CD4-positive, alpha-beta T cell treated with Interleukin-15 for 1 hour (primary cell): ENCODE results near the gene ACAD10.
"Not testable (repeated sequence)": the region's sequence is repeated elsewhere in the genome, so short reads cannot be mapped to it uniquely, and the experiment has no call there.

Source experiments
- DNase-seq: peaks from one replicate; pipeline ENCODE4 v3.0.0-alpha.2; 2020

Gene ACAD10

GRCh38 chr12:111687952-111688351, 2.1 kb downstream of the ACAD10 start:
- no peak for DNase-seq

- DNase-seq: no peak
Observed at GRCh38 chr12:111691262-111691661, 5.4 kb downstream of the ACAD10 start.

DNA sequence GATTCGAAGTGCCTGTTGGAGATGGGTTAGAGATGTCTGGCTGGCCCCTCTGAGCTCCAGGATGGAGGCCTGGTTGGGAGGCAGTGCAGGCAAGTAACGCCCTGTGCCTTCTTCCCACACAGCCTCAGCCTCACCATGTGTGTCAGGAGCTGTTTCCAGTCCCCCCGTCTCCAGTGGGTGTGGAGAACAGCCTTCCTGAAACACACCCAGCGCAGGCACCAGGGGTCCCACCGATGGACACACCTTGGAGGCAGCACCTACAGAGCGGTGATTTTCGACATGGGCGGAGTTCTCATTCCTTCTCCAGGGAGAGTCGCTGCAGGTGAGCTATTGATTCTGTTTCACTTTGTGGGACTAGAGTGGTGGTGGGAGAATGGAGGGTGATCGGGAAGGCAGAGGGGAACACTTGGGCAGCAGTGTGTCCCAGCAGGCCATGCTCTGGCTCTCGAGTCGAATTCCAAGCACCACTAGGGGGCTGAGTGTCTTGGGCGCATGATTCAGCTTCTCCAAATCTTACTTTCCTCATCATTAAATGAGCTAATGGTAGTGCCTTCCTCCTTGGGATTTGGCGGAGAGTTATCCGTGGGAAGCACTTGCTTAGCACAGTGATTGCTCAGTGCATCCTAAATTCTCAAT, 6.8 kb downstream of the ACAD10 start:
- DNase-seq: no peak

DNA sequence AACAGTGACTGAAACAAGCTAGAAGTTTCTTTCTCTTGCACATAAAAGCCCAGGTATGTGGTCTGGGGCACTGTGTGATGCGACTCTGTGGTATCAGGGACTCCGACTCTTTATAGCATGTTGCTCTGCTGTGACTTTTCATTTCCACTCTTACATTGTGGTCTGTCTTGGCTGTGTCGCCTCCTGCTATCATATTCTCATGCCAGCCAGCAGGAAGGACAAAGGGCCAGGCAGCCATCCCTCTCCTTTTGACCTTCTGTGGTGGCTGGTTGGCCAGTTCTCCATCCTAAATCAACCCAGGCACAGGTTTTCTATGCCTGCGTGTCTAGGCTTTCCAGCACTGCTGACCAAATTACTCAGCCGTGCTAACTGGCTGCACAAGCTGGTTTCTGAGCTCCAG, 8.0 kb downstream of the ACAD10 start:
- DNase-seq: no peak

- no peak for DNase-seq
Observed at GRCh38 chr12:111699962-111700361, 14.1 kb downstream of the ACAD10 start.

GRCh38 chr12:111705672-111706071, 19.8 kb downstream of the ACAD10 start:
- DNase-seq: no peak

DNA sequence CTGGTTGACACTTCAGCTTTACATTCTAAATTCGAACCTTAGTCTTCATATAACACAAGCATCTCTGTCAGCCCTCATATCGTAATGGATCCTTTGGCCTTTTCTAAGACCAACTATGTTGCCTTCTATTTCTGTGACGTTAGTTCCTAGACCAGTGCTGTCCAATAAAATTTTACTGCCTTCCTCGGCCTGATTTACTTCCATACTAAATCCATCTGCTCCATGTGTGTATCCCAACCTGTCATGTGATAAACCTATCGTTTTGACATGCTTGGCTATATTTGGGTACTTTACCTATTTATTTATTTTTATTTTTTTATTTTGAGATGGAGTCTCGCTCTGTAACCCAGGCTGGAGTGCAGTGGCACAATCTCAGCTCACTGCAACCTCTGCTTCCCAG, 20.3 kb downstream of the ACAD10 start:
- no peak for DNase-seq

GRCh38 chr12:111715279-111715678, 29.4 kb downstream of the ACAD10 start:
- no peak for DNase-seq

DNA sequence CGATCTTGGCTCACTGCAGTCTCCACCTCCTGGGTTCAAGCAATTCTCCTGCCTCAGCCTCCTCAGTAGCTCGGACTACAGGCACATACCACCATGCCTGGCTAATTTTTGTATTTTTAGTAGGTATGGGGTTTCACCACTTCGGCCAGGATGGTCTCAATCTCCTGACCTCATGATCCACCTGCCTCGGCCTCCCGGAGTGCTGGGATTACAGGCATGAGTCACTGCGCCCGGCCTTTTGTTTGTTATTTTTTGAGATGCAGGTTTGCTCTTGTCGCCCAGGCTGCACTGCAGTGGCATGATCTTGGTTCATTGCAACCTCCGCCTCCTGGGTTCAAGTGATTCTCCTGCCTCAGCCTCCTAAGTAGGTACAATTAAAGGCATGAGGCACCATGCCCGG, 33.5 kb downstream of the ACAD10 start:
- not testable (repeated sequence) for DNase-seq

- no peak for DNase-seq
Observed at GRCh38 chr12:111720457-111720856, 34.6 kb downstream of the ACAD10 start.

- DNase-seq: not testable (repeated sequence)
Observed at GRCh38 chr12:111723646-111724360, 38.0 kb downstream of the ACAD10 start.

GRCh38 chr12:111728795-111729194, 42.9 kb downstream of the ACAD10 start:
- DNase-seq: no peak

- DNase-seq: no peak
Observed at GRCh38 chr12:111730420-111730819, 44.6 kb downstream of the ACAD10 start.

GRCh38 chr12:111732786-111733185, 46.9 kb downstream of the ACAD10 start:
- DNase-seq: no peak

GRCh38 chr12:111733340-111733915, 47.6 kb downstream of the ACAD10 start:
- no peak for DNase-seq

DNA sequence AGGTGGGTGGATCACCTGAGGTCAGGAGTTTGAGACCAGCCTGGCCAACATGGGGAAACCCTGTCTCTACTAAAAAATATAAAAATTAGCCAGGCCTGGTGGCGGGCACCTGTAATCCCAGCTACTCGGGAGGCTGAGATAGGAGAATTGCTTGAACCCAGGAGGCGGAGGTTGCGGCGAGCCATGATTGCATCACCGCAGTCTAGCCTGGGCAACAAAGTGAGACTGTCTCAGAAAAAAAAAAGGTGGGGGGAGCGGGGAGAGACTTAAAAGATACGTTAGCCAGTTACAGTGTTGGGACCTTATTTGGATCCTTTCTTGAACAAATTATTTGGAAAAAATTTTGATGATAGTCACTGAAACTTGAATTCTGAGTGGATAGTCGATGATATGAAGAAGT, 53.7 kb downstream of the ACAD10 start:
- not testable (repeated sequence) for DNase-seq

GRCh38 chr12:111741235-111741812, 55.5 kb downstream of the ACAD10 start:
- no peak for DNase-seq

- no peak for DNase-seq
Observed at GRCh38 chr12:111745211-111745610, 59.4 kb downstream of the ACAD10 start.

DNA sequence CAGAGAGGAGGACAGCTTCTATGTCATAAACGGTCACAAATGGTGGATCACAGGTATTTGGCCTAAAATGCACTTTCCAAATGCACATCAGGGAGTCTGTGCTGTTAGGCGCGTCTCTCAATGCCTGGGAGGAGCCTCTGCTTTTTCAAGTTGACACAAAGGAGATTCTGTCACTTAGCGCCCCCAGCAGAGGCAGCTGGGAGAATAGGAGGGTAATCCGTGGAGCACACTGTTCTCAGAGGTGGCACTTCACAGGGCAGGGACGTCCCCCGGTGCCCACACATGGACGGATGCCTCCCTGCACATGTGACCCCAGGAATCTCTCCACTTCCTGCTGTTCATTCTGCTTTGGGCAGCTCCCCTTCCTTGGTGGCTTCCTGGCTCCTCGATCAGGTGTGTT, 61.5 kb downstream of the ACAD10 start:
- DNase-seq: no peak

DNA sequence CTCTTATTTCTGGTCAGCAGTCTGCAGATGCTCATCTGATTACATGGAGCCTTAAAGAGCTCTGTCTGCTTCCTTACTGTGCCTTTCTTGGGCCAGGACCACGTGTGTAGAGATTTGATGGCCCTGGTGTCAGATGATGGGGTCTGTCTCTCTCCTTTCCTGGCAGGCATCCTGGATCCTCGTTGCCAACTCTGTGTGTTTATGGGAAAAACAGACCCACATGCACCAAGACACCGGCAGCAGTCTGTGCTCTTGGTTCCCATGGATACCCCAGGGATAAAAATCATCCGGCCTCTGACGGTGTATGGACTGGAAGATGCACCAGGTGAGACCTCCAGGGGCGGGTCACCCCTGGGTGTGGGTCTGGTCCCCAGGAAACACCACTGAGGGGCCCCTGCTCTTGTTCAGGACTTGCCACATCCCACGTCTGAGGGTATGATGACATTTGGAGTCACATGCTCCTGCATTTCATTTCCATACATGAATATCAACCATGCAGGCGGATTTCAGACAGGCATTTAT, 62.4 kb downstream of the ACAD10 start:
- DNase-seq: no peak

DNA sequence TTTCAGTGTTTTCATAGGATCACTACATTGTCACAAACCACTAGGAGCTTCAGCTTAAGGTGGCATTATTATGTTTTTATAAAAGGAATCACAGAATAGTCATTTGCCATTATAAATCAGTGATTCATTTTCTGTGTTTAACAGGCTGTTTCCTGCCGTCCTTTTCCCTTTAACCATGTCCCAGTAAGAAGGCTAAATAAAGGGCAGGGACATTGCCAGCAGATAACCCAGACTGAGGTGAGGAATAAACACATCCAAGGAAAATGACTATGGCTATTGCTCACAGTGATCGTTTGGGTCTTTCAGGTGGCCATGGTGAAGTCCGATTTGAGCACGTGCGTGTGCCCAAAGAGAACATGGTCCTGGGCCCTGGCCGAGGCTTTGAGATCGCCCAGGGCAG, 63.0 kb downstream of the ACAD10 start:
- no peak for DNase-seq

DNA sequence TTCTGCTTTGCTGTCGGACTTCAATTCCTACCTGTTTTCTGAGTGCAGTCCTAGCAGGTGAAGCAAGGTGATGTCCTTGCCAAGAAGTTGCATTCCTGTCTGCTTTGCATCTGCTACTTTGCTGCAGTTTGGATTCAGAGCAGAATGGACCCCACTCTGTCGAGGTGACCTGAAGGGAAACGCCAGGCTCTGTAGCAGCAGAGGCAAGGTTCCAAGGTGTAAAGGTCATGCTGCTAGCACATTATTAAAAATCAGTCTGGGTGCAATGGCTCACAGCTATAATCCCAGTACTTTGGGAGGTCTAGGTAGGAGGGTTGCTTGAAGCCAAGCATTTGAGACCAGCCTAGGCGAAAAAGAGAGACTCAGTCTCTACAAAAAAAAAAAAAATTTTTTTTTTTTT, 63.5 kb downstream of the ACAD10 start:
- DNase-seq: no peak

DNA sequence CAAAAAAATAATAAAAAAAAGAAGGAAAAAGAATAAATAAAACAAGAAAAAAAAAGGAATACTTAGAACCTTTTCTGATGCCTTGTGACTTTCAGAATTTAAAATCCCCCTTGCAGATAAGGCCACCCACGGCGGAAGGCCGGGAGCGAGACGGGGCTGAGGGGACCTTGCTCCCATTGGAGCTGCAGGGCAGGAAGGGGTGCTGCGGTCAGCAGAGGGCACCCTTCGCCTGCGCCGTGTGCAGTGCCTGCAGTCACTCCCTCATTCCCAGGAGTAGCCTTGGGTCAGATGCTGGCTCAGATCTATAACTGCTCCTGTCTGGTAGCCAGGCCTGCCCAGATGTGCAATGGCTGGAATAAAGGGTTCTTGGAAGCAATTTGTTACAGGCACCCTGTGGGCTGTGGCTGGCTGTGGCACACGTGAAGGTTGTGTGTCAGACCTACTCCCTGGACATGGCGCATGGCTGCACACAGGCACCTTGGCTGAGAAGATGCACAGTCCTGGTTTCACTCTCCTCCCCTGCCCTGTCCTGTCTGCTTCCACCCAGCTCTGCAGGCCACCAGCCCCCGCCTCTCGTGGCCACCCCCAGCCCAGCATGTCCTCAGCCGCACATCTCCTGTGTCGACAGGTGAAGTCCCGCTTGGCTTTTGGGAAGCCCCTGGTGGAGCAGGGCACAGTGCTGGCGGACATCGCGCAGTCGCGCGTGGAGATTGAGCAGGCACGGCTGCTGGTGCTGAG, 67.5 kb downstream of the ACAD10 start:
- no peak for DNase-seq
